ENCODE measurements around the gene CD3D.
"Not testable (repeated sequence)": the region's sequence is repeated elsewhere in the genome, so short reads cannot be mapped to it uniquely, and the experiment has no call there.

Gene CD3D

GRCh38 chr11:118339281-118339961 lies 3.1 kb downstream of the CD3D start:
- no peak for DNase-seq (ENCODE audit: low read depth in 2 of 3, low spot score in 1 of 3)

- peak; percentile 70 to 89 (median 81) for DNase-seq (ENCODE audit: low read depth in 2 of 3, low spot score in 1 of 3)
These were observed 3.9 kb downstream of the CD3D start for GRCh38 chr11:118338637-118339061.

GRCh38 chr11:118334745-118335144 lies 7.8 kb downstream of the CD3D start:
- no peak for DNase-seq (ENCODE audit: low read depth in 2 of 3, low spot score in 1 of 3)

GRCh38 chr11:118328745-118329144 lies 13.8 kb downstream of the CD3D start:
- no peak for DNase-seq (ENCODE audit: low read depth in 2 of 3, low spot score in 1 of 3)

- no peak for DNase-seq (ENCODE audit: low read depth in 2 of 3, low spot score in 1 of 3)
These were observed 17.2 kb downstream of the CD3D start for GRCh38 chr11:118325283-118325682.

GRCh38 chr11:118322721-118323120 lies 19.8 kb downstream of the CD3D start:
- DNase-seq (ENCODE audit: low read depth in 2 of 3, low spot score in 1 of 3): no peak

- DNase-seq (ENCODE audit: low read depth in 2 of 3, low spot score in 1 of 3): no peak
These were observed 21.0 kb downstream of the CD3D start for GRCh38 chr11:118321386-118322082.

GRCh38 chr11:118320515-118320914 lies 22.0 kb downstream of the CD3D start:
- no peak for DNase-seq (ENCODE audit: low read depth in 2 of 3, low spot score in 1 of 3)

- no peak for DNase-seq (ENCODE audit: low read depth in 2 of 3, low spot score in 1 of 3)
These were observed 23.2 kb downstream of the CD3D start for GRCh38 chr11:118319337-118319707.

GRCh38 chr11:118318581-118319336 lies 23.7 kb downstream of the CD3D start:
- no peak for DNase-seq (ENCODE audit: low read depth in 2 of 3, low spot score in 1 of 3)

GRCh38 chr11:118318124-118318523 lies 24.4 kb downstream of the CD3D start:
- DNase-seq (ENCODE audit: low read depth in 2 of 3, low spot score in 1 of 3): no peak

- DNase-seq (ENCODE audit: low read depth in 2 of 3, low spot score in 1 of 3): no peak
These were observed 27.5 kb downstream of the CD3D start for GRCh38 chr11:118314988-118315411.

- no peak for DNase-seq (ENCODE audit: low read depth in 2 of 3, low spot score in 1 of 3)
These were observed 29.3 kb downstream of the CD3D start for GRCh38 chr11:118313242-118313641.

- no peak for DNase-seq (ENCODE audit: low read depth in 2 of 3, low spot score in 1 of 3)
These were observed 30.2 kb downstream of the CD3D start for GRCh38 chr11:118312328-118312727.

GRCh38 chr11:118311518-118311917 lies 31.0 kb downstream of the CD3D start:
- DNase-seq (ENCODE audit: low read depth in 2 of 3, low spot score in 1 of 3): no peak

- DNase-seq (ENCODE audit: low read depth in 2 of 3, low spot score in 1 of 3): no peak
These were observed 31.6 kb downstream of the CD3D start for GRCh38 chr11:118310781-118311485.

- DNase-seq (ENCODE audit: low read depth in 2 of 3, low spot score in 1 of 3): no peak
These were observed 32.2 kb downstream of the CD3D start for GRCh38 chr11:118310271-118310670.

- DNase-seq (ENCODE audit: low read depth in 2 of 3, low spot score in 1 of 3): not testable (repeated sequence)
These were observed 33.4 kb downstream of the CD3D start for GRCh38 chr11:118308995-118309528.

GRCh38 chr11:118306556-118306955 lies 35.9 kb downstream of the CD3D start:
- peak in 1 of 3 donors; percentile 45 for DNase-seq (ENCODE audit: low read depth in 2 of 3, low spot score in 1 of 3)

- no peak for DNase-seq (ENCODE audit: low read depth in 2 of 3, low spot score in 1 of 3)
These were observed 36.8 kb downstream of the CD3D start for GRCh38 chr11:118305726-118306125.

Measured in stimulated activated CD4-positive, alpha-beta T cell treated with anti-CD3 and anti-CD28 coated beads, Interleukin-12 subunit alpha, Interleukin-12 subunit beta, amount 100 ng/mL, for 48 hours (primary cell).